KMS-11 (cell line): ENCODE measurements around the gene RGS9.

Experiments used
- H2AFZ ChIP-seq: fragments of 200-600 bp; sonication (generic); 2 replicates; pipeline ENCODE4 v1.6.1; 2016; ENCODE audit warnings: antibody characterized with exemption, mixed run types, low read depth
- H3K27ac ChIP-seq: fragments of 200-600 bp; sonication (generic); 2 replicates; pipeline ENCODE4 v1.6.1; 2016; ENCODE audit warnings: mild to moderate bottlenecking, mixed run types
- H3K27me3 ChIP-seq: fragments of 200-600 bp; sonication (generic); 2 replicates; pipeline ENCODE4 v1.6.1; 2017; ENCODE audit warnings: mild to moderate bottlenecking, low read depth, mixed run types, moderate library complexity; ENCODE audit not compliant: insufficient read depth
- H3K36me3 ChIP-seq: fragments of 200-600 bp; sonication (generic); 2 replicates; pipeline ENCODE4 v1.6.1; 2017; ENCODE audit warnings: mild to moderate bottlenecking, mixed run types; ENCODE audit not compliant: insufficient read depth
- H3K4me1 ChIP-seq: fragments of 200-600 bp; sonication (generic); 2 replicates; pipeline ENCODE4 v1.6.1; 2016; ENCODE audit warnings: mild to moderate bottlenecking, low read depth, mixed run types; ENCODE audit not compliant: poor library complexity, severe bottlenecking
- H3K4me2 ChIP-seq: fragments of 200-600 bp; sonication (generic); 2 replicates; pipeline ENCODE4 v1.7.0; 2016; ENCODE audit warnings: mild to moderate bottlenecking, mixed run types
- H3K4me3 ChIP-seq: fragments of 200-600 bp; sonication (generic); IDR thresholded peaks from 2 replicates; pipeline ENCODE4 v1.6.1; 2017; ENCODE audit warnings: low read depth, low read length, mixed read lengths; ENCODE audit not compliant: insufficient read depth
- H3K79me2 ChIP-seq: fragments of 200-600 bp; sonication (generic); 2 replicates; pipeline ENCODE4 v1.6.1; 2016; ENCODE audit warnings: low read depth, mixed run types; ENCODE audit not compliant: insufficient read depth
- H3K9ac ChIP-seq: fragments of 200-600 bp; sonication (generic); 2 replicates; pipeline ENCODE4 v1.6.1; 2016; ENCODE audit warnings: mild to moderate bottlenecking, mixed run types
- H4K20me1 ChIP-seq: fragments of 200-600 bp; sonication (generic); 2 replicates; pipeline ENCODE4 v1.6.1; 2016; ENCODE audit warnings: mild to moderate bottlenecking, mixed run types; ENCODE audit not compliant: insufficient read depth
- TF ChIP-seq, protein P1 (sequence below): fragments of 200-600 bp; sonication (generic); conservative IDR thresholded peaks from 2 replicates; pipeline ENCODE4 v1.6.1; 2017; ENCODE audit warnings: low read depth, mild to moderate bottlenecking, antibody characterized with exemption, low read length, moderate library complexity, mixed read lengths

RGS9 gene

DNA sequence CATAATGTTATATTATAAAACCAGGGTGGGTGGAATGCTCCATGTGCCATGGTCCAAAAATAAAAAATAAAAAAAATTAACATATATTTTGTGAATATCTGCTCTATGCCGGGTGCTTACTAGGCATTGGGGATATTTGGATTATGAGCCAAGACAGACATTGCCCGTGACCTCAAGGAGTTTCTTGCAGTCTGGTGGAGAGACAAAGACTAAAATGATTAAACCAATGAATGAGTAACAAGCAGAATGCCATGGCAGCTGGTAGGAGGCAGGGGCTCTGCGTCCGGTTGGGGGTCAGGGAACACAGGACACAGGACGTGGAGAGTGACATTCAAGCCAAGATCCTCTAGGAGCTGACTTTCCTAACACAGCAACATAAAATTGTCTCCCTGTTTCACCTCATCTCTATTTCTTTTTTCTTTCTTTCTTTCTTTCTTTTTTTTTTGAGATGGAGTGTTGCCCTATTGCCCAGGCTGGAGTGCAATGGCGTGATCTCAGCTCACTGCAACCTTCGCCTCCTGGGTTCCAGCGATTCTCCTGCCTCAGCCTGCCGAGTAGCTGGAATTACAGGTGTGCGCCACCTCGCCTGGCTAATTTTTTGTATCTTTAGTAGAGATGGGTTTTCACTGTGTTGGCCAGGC is 35.4 kb downstream of the RGS9 start:
- Histone ChIP-seq H4K20me1 (no peaks in the 10 kb centered on the region), H3K4me2 (no peak overlapping the region), H3K79me2 (no peaks in the 10 kb centered on the region), H2AFZ (no peak overlapping the region), H3K27me3 (no peaks in the 10 kb centered on the region), H3K27ac (no peak overlapping the region; the same call in 1 of the 2 replicates), H3K36me3 (no peaks in the 10 kb centered on the region), H3K4me3 (no peak overlapping the region), H3K4me1 (no peaks in the 10 kb centered on the region), H3K9ac (no peak overlapping the region)
- TF ChIP-seq, protein P1, sequence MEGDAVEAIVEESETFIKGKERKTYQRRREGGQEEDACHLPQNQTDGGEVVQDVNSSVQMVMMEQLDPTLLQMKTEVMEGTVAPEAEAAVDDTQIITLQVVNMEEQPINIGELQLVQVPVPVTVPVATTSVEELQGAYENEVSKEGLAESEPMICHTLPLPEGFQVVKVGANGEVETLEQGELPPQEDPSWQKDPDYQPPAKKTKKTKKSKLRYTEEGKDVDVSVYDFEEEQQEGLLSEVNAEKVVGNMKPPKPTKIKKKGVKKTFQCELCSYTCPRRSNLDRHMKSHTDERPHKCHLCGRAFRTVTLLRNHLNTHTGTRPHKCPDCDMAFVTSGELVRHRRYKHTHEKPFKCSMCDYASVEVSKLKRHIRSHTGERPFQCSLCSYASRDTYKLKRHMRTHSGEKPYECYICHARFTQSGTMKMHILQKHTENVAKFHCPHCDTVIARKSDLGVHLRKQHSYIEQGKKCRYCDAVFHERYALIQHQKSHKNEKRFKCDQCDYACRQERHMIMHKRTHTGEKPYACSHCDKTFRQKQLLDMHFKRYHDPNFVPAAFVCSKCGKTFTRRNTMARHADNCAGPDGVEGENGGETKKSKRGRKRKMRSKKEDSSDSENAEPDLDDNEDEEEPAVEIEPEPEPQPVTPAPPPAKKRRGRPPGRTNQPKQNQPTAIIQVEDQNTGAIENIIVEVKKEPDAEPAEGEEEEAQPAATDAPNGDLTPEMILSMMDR: no peak

DNA sequence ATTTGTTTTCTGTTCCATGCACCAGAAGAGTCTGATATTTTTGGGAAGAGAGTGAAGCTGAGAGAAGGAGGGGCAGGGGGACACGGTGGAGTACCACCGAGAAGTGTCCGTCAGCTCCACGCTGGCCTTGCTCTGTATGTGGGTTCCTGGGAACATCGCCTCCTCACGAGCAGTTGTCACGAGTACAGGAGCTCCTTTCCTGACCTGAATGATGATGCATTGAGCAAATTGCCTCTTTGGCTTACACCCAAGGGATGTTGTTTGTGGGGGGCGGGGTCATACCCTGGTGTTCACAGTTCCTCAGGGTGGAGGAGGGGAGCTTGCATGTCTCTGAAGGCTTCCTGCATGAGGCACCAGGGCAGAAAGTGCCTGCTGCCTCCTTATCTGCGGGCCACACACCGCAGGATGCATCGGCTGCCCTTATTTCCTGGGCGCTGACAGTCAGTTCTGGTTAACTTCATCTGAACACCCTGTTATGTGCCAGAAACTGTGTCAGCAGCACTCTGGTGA is 36.2 kb downstream of the RGS9 start:
- Histone ChIP-seq H3K79me2 (no peaks in the 10 kb centered on the region), H3K4me1 (no peaks in the 10 kb centered on the region), H3K9ac (no peak overlapping the region), H2AFZ (no peak overlapping the region), H3K4me2 (no peak overlapping the region), H4K20me1 (no peaks in the 10 kb centered on the region), H3K36me3 (no peaks in the 10 kb centered on the region), H3K4me3 (no peak overlapping the region), H3K27me3 (no peaks in the 10 kb centered on the region), H3K27ac (no peak overlapping the region)
- TF ChIP-seq, protein P1: no peak

DNA sequence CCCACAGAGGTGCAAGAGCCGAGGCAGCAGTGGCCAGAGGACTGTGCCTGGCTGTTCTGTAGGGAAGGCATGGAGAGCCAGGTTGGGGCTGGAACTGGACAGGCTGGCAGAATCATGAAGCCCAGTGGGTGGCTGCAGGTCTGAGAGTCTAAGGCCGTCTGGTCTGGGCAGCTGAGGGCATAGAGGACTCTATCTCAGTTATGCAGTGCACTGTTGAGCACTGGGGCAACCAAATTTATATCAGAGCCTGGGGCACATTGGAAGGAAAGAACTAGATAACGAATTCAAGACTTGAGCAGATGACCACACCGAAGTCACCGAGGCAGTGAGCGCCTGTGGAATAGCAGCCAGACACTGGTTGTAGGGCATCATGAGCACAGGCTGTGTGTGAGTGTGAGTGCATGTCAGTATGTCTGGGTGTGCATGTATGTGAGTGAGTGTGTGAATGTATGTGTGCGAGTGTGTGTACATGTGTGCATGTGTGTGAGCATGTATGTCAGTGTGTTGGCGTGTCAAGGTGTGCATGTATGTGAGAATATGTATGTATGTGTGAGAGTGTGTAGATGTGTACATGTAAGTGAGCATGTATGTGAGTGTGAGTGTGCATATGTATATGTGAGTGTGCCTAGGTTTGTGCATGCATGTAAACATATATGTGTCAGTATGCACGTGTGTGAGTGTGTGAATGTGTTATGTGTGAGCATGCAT is 37.0 kb downstream of the RGS9 start:
- H2AFZ ChIP-seq: no peak overlapping the region
- H3K79me2 ChIP-seq: no peaks in the 10 kb centered on the region
- no peaks in the 10 kb centered on the region for H3K27me3 ChIP-seq
- H3K4me2 ChIP-seq: no peak overlapping the region
- no peaks in the 10 kb centered on the region for H3K36me3 ChIP-seq
- TF ChIP-seq, protein P1: no peak
- H3K4me3 ChIP-seq: no peak overlapping the region
- no peaks in the 10 kb centered on the region for H4K20me1 ChIP-seq
- H3K27ac ChIP-seq: no peak overlapping the region
- H3K4me1 ChIP-seq: no peaks in the 10 kb centered on the region
- H3K9ac ChIP-seq: no peak overlapping the region

DNA sequence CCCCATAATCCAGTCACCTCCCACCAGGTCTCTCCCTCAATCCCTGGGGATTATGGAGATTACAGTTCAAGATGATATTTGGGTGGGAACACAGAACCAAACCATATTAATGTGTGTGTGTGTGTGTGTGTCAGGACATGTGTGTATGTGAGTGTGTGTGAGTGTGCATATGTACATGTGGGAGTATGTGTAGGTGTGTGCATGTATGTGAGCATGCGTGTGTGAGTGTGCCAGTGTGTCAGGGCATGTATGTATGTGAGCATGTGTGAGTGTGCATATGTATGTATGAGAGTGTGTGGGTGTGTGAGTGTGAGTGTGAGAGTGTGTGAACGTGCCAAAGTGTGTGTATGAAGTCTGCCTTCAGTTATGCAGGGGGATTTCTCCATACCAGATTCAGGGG is 37.8 kb downstream of the RGS9 start:
- H4K20me1 ChIP-seq: no peaks in the 10 kb centered on the region
- no peak overlapping the region for H3K4me2 ChIP-seq
- no peaks in the 10 kb centered on the region for H3K36me3 ChIP-seq
- H3K4me3 ChIP-seq: no peak overlapping the region
- no peak overlapping the region for H2AFZ ChIP-seq
- H3K79me2 ChIP-seq: no peaks in the 10 kb centered on the region
- no peaks in the 10 kb centered on the region for H3K4me1 ChIP-seq
- no peak overlapping the region for H3K27ac ChIP-seq
- no peaks in the 10 kb centered on the region for H3K27me3 ChIP-seq
- H3K9ac ChIP-seq: no peak overlapping the region
- TF ChIP-seq, protein P1: no peak
